ENCODE data around the gene OLAH.

DNA sequence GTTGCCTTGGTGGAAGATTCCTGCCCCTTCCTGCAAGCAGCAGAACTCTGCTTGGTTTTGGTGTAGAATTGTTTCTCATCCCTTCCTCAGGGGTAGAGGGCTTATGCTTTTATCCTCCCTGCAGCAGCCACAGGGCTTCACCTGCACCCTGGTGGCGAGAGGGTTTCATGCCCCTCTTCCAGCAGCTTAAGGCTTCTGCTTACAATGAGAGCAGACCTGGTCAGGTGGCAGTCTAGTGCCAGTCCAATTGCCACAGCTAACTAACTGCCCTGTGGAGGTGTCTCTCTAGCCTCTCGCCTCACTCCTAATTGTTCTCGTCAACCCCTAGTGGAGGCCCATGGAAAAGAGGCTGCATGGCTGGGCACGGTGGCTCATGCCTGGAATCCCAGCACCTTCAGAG, 25.5 kb downstream of the OLAH start:
- TF ChIP-seq FOXM1 (IDR thresholded peaks at IDR 0.05; ENCODE audit: borderline replicate concordance) (no peak), CTBP1 (IDR thresholded peaks at IDR 0.05; ENCODE audit: borderline replicate concordance) (no peak), SP1 (IDR thresholded peaks at IDR 0.05) (no peak), SUZ12 (IDR thresholded peaks at IDR 0.05) (no peak), NFRKB (IDR thresholded peaks at IDR 0.05) (no peak), BHLHE40 (IDR thresholded peaks at IDR 0.05; ENCODE audit: borderline replicate concordance) (no peak), LEF1 (IDR thresholded peaks at IDR 0.05; ENCODE audit: borderline replicate concordance) (no peak), FOXK2 (IDR thresholded peaks at IDR 0.05) (no peak)
